Measurements from ENCODE around the gene MMP17.

GRCh38 chr12:131779027-131779426, 49.2 kb upstream of the MMP17 start:
- TF ChIP-seq POLR2A (IDR thresholded peaks at IDR 0.05; ENCODE audit: low read length) = no peak
- TF ChIP-seq GATA1 (IDR thresholded peaks at IDR 0.05; ENCODE audit: low read depth, low read length) = no peak

All from erythroblast (primary cell).